ENCODE results near the gene BMERB1.

DNA sequence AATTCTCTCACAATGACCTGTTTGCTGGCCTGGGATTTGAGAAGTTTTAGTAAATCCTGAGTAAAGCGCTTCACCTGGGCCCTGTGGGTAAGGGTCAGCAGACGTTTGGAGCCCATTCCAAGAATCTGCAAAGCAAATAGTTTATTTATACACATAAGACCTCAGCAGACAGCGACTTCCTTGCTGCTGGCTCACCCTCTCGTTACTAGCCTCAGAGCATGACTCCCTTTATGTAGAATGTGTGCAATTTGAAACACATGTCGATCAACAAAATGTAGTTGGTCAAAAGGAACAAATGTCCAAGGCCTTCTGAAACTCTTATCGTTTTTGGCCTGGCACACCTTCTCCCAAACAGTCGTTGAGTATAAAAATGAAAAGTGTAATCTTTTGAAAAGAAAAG, 177.2 kb downstream of the BMERB1 start:
- TF ChIP-seq POLR2AphosphoS5 (IDR thresholded peaks at IDR 0.05; ENCODE audit: low read depth, low read length) (no peak), POLR2A (IDR thresholded peaks at IDR 0.05; ENCODE audit: low read depth, low read length) (no peak), SPI1 (IDR thresholded peaks at IDR 0.05; ENCODE audit: low read depth, low read length) (no peak), TAF1 (IDR thresholded peaks at IDR 0.05; ENCODE audit: low read depth, low read length) (no peak), PAX5 (IDR thresholded peaks at IDR 0.05; ENCODE audit: insufficient read depth, low read length, severe bottlenecking) (no peak), POU2F2 (IDR thresholded peaks at IDR 0.05; ENCODE audit: low read depth, low read length) (no peak)

All from GM12891 (cell line).